Muscle of back (tissue), 13 donors: ENCODE results near the gene PSORS1C1. TPM values are rescaled to one million over a fixed set of nuclear protein-coding genes. Genes with fewer than 3 reads are reported as not detected.
"Not testable (repeated sequence)": the region's sequence is repeated elsewhere in the genome, so short reads cannot be mapped to it uniquely, and the experiment has no call there.

Experiments used
- DNase-seq, 3 donors: peaks; one replicate each; pipeline versions ENCODE4 v3.0.0 to v3.0.0-alpha.2; 2013
- long read RNA-seq, 9 donors: transcript quantifications; one replicate each; lab custom pipeline, GENCODE V29; 2026
- polyA plus RNA-seq, 10 donors: library from polyadenylated mRNA; unstranded; fragments of 120-200 nt; gene quantifications; one replicate each; pipeline ENCODE4 v1.2.1, GENCODE V29; 2013; ENCODE audit not compliant: insufficient read length in 10 of 10

Gene PSORS1C1
- 1 to 10 TPM in 7 of 10 donors, under 1 TPM in 3; 0.12 to 2.1 (median 1.1) TPM for polyA plus RNA-seq
- long read RNA-seq, donor 1, result 0 reads
- long read RNA-seq, donor 2, result 0 reads
- long read RNA-seq, donor 3, result 0 reads
- long read RNA-seq, donor 4, result 0 reads
- long read RNA-seq, donor 5, result 0 reads
- long read RNA-seq, donor 6, result 0 reads
- long read RNA-seq, donor 7, result 0 reads
- long read RNA-seq, donor 8, result 0 reads
- long read RNA-seq, donor 9, result 0 reads

GRCh38 chr6:31114541-31114878, at the start of gene PSORS1C1:
Gene PSORS1C1, plus strand, starts transcription at chr6:31114800. Its CDS starts 14,833 bp downstream, at chr6:31129633.
- peak; percentile 71 to 88 (median 82) for DNase-seq

GRCh38 chr6:31065556-31065955, 49.0 kb upstream of the PSORS1C1 start:
- DNase-seq, result no peak

DNA sequence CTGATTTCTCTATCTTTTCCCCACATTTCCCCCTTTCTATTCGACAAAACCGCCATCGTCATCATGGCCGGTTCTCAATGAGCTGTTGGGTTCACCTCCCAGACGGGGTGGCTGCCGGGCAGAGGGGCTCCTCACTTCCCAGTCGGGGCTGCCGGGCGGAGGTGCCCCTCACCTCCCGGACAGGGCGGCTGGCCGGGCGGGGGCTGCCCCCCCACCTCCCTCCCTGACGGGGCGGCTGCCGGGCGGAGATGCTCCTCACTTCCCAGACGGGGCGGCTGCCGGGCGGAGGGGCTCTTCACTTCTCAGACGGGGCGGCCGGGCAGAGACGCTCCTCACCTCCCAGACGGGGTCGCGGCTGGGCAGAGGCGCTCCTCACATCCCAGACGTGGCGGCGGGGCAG, 47.6 kb upstream of the PSORS1C1 start:
- not testable (repeated sequence) for DNase-seq

DNA sequence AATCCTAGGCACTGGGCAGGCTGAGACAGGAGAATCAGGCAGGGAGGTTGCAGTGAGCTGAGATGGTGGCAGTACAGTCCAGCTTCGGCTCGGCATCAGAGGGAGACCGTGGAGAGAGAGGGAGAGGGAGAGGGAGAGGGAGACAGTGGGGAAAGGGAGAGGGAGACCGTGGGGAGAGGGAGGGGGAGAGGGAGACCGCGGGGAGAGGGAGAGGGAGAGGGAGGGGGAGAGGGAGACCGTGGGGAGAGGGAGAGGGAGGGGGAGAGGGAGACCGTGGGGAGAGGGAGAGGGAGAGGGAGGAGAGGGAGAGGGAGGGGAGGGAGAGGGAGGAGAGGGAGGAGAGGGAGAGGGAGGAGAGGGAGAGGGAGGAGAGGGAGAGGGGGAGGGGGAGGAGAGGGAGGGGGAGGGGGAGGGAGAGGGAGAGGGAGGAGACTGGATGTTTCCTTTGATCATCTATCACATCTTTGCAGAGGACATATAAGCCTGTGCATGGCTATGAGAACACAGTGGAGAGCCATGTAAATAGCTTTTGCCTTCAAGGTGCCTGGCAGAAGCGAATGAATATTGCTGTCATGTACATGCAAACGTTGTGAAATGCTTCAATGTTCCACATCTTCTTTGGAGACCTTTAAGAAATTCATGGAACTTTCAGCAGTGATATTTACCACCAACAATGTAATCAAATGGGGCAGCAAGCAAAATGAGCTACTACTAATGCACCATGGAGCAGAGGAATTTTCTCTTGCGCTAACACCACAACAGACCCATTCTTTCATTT, 46.5 kb upstream of the PSORS1C1 start:
- DNase-seq, result not testable (repeated sequence)

DNA sequence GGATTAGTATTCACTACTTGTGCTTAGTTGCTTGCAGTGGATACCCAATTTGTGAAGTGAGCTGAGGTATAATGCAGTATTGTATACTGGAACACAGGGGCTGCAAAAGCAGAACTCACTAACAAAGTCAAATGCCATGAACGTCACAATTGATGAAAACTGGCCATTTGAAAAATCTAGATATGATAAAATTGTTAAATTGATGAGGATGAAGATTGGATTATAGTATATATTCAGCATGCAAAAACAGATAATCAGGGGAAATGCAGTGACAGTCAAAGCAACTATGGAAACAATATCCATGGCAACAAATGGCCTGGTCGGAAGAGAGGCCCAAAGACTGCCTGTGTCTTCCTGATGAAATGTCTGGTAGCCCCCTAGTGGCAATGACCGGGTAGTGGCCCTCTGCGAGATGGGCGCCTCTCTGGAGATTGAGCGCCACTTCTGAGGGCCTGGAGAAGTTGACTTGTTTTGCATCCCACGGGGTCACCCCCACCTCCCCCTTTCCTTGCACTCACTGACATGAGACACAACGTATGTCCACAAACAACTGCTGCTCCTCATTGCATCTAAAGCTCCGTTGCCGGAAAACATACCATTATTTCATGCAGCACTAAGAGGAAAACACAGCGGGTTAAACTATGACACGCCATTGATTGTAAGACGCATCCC, 45.8 kb upstream of the PSORS1C1 start:
- peak; percentile 62 to 81 (median 68) for DNase-seq

- DNase-seq, result peak; percentile 47 to 75 (median 55)
Observed at GRCh38 chr6:31070711-31071197, 43.8 kb upstream of the PSORS1C1 start.

DNA sequence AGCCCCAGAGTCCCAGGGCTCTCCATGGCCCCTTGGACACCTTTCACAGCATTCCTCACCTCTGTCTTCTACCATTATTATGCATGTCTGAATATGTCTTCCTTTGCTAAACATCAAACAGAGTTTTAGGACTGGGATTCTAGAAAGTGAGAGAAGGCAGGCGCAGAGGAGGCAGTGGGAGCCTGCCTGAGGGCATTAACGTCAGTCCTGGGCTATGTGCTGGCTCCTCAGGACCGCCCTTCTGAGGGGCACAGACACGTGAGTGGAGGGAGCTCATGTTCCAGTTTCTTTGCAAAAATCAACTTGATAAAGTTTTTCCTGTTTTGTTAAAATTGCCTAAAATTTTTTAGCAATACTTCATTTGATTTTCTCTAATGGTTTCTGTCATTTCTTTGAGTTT, 40.2 kb upstream of the PSORS1C1 start:
- DNase-seq, result no peak

DNA sequence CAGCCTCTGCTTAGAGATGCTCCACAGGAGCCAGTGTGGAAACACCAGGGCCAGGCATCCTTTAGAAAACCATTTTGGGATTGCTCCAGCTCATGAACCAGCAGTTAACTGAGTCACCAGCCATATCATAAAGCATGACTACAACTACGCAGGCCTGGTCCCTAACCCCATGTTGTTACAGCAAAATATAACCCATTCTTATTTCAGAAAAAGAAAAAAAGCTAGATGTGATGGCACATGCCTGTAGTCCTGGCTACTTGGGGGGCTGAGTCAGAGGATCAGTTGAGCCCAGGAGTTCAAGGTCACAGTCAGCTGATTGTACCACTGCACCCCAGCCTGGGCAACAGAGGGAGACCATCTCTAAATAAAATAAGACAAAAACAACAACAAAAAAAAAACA, 39.1 kb upstream of the PSORS1C1 start:
- no peak for DNase-seq

- no peak for DNase-seq
Observed at GRCh38 chr6:31076611-31077010, 38.0 kb upstream of the PSORS1C1 start.

- peak; percentile 53 to 81 (median 67) for DNase-seq
Observed at GRCh38 chr6:31079656-31080261, 34.8 kb upstream of the PSORS1C1 start.

- DNase-seq, result no peak
Observed at GRCh38 chr6:31081872-31082271, 32.7 kb upstream of the PSORS1C1 start.

DNA sequence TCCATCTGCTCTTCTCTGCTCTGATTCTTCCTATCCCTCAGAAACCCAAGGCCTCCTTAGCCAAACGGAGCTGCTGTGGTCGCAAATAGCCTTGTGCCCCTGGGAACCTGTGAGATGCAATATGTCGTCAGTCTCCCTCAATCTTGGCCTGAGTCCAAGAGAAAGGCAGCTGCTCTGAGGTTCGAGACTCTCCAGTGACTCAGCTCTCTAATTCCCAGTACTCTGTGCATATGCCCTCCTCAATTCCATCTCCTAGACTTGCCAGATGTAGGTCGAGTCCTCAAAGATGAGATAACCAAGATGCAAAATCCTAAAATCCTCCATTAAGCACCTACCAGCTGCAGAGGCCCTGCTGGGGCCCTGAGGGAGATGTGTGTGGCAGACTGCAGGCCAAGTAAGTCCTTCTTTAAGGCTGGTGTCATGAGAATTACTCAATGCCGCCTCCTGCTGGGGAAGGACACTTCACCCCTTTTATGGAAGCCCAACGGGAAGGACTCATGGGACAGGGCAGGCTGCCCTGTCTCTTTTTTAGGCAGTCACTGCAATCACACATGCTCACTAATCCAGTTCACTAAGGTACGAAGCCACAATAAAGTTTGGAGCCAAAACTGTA, 30.8 kb upstream of the PSORS1C1 start:
- DNase-seq, result peak; percentile 27 to 69 (median 39)

DNA sequence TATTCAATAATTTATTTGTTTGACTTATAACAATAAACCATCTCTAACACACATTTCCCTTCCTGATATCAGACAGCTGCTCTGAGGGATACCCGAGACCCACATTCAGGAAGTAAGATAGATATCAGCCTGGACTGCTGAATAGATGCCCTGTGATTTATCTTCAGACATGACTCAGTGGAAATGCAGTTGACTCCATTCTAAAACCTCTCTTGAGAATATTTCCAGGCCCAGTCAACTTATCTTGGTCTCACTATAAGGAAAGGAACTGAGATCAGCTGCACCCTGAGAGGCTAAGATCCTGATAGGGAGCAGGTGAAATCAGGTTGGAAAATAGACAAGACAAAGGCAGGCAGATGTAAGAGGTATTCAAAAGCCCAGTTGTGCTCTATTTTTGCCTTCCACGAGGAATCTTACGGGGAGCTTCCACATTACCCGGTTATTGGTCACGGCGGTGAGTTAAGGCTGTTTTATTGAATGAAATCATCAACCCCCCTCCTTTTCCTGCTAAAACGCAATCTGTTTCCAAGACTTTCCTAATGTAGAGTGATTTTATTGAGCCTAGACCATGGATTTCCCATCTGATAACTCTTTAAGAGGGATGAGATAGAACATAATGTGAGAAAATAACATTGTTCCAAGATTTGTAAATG, 27.7 kb upstream of the PSORS1C1 start:
- DNase-seq, result peak in 1 of 3 donors; percentile 37

- peak; percentile 88 to 91 (median 91) for DNase-seq
Observed at GRCh38 chr6:31087494-31088089, 27.0 kb upstream of the PSORS1C1 start.

- DNase-seq, result no peak
Observed at GRCh38 chr6:31090275-31090972, 24.2 kb upstream of the PSORS1C1 start.

DNA sequence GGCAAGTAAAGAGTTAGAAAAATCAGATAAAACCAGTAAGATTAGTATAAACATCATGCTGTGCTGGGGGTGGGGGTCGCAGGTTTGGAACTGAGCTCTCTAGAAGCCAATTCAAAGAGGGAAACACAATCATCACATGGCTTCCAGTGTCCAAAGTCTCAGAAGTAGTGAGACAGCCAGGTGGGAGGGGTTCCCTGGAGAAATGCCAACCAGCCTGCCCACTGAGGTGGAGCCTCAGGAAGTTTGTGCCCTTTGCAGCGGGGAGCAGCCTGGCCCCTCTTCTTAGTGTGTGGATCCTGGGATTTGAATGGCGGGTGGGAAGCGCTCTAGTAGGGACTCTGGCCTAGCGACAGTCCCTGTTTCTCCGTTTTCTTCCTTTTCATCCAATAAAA, 23.6 kb upstream of the PSORS1C1 start:
- DNase-seq, result no peak

DNA sequence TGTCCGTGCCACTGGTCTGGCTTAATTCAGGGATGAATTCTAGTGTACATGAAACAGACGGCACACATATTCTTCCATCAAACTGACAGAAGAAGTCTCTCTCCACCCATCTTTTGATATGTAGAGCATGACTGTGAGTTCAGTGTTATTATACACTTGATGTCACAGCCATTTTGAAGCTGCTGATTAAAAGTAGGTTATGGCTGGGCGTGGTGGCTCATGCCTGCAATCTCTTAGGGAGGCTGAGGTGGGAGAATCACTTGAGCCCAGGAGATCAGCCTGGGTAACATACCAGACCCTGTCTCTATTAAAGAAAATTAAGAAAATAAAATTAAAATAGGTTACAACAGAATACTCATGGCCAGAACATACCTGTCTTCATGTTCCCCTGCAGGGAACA, 22.9 kb upstream of the PSORS1C1 start:
- DNase-seq, result no peak

- no peak for DNase-seq
Observed at GRCh38 chr6:31092238-31092637, 22.4 kb upstream of the PSORS1C1 start.

- no peak for DNase-seq
Observed at GRCh38 chr6:31092769-31093505, 21.7 kb upstream of the PSORS1C1 start.
